ENCODE measurements around the gene GGA2.
"Not testable (repeated sequence)": the region's sequence is repeated elsewhere in the genome, so short reads cannot be mapped to it uniquely, and the experiment has no call there.

The GGA2 gene

DNA sequence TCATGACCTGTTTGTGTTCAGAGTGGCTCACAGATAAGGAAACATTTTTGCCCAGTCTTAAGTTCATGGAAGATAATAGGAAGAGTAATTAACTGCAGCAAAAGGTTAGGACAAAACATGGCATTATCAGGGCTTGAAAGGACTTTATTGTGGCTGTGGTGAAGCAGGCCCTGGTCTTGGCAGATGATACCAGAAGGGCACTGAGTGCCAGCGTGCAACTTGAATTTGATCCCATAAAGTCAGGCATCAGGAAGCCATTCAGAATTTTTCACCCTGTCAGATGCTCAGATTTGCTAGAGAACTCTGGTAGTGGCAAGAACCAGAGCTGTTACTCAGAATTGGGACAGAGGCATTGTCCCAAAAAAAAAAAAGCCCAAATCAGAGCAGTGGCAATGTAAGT, 46.1 kb downstream of the GGA2 start:
- no peak for DNase-seq

DNA sequence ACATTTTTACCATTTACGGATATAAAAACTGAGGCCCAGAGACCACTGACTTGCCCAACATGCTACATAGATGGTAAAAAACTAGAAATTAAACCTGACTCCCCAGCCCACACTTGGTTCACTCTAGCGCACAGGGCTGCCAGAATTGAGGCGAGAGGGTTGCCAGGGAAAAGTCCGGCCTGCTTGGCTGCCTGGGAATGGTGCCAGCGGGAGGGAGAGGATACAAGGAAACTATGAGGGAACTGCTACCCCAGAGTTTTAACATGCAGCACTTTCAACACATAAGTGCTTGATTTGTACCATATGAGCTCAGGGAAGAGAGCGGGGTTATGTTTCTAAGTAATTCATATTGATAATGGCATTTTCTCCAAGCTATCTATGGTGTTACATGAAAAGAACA, 47.3 kb downstream of the GGA2 start:
- DNase-seq: not testable (repeated sequence)

DNA sequence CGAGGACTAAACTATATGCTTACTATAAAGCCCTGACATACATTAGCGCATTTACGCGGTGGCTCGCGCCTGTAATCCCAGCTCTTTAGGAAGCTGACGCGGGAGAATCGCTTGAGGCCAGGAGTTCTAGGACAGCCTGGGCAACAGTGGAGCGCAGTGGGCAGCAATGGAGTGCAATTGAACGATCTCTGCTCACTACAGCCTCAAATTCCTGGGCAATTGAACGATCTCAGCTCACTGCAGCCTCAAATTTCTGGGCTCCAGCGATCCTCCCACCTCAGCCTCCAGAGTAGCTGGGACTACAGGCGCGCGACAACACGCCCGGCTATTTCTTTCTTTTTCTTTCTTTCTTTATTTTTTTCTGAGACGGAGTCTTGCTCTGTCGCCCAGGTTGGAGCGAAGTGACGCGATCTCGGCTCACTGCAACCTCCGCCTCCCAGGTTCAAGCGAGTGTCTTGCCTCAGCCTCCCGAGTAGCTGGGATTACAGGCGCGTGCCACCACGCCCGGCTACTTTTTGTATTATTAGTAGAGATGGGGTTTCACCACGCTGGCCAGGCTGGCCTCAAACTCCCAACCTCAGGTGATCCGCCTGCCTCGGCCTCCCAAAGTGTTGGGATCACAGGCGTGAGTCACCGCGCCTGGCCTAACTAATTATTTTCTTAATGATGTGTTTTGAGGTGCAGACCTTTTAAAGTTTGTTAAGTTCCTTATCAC, 56.8 kb downstream of the GGA2 start:
- no peak for DNase-seq

DNA sequence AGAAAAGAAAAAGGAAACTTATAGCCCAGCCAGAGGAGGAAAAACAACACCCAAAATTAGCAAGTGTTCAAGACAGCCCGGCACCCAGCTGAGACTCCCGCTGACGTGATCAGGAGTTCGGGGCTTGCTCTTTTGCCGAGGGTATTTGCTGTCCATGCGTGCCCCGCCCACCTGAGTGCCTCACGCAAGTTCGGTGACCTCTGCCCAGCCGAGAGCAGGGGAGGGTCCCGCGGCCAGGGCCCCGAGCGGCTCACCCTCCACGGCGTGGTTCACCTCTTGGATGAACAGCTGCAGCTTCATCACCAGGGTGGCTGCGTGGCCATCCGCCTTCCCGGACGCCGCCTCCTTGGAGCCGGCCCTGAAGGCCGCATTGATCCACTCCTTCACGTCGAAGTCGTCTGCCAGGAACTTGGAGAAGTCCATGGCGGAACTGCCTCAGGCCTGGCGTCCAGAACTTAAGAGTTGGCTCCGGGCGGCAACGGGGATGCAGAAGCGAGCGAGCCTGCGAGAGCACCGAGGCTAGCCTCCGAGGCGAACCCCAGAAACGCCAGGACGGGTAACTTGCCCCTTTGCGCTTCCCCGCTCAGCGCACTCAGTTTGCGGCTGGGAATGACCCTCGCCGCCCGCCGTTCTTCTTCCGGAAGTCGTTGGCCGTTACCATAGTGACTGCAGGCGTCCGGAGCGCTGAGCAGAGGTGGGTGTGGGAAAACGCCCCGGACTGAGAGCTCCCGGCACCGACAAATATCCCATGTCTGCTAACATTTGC, 57.5 kb downstream of the GGA2 start, which contains the start of gene COG7:
TSS of gene COG7 (minus strand) at position 618 of the 766 bp plus-strand sequence. CDS start at position 423, 195 bp downstream.
- DNase-seq: peak; percentile 88

DNA sequence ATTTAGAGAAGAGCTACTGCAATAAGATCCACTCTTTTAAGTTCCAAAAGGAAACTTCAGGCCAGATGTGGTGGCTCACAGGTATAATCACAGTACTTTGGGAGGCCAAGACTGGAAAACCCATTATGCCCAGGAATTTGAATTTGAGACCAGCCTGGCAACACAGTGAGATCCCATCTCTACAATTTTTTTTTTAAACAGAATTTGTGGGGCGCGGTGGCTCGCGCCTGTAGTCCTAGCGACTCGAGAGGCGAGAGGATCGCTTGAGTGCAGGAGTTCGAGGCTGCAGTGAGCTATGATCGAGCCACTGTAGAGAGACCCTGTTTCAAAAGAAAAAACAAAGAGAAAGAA, 58.1 kb downstream of the GGA2 start:
- peak in 1 of 2 donors; percentile 20 for DNase-seq

DNA sequence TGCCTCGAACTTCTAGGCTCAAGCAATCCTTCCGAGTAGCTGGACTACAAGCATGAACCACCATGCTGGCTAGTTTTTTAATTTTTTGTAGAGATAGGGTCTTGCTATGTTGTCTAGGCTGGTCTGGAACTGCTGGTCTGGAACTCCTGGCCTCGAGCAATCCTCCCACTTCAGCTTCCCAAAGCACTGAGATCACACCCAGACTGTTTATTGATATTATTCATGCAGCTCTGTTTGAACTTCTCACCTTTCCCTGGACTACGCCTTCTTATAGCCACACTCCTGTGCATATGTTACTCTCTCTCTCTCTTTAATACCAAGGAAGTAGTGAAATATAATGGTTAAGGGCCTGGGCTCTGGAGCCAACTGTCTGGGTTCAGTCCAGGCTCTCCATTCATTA, 61.9 kb downstream of the GGA2 start:
- no peak for DNase-seq

DNA sequence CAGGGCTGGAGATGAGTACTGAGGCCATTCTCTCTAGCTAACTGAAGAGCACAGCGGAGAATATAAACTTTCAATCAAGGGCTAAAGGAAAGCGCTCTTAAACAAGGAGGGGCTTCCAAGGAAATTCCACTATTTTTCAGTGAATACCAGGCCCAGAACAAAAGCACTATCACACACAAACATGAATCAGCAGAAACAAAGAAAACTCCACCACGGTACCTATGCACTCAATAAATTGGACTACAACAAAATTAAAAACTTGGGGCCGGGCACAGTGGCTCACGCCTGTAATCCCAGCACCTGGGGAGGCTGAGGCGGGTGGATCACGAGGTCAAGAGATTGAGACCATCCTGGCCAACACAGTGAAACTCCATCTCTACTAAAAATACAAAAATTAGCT, 72.8 kb downstream of the GGA2 start:
- DNase-seq: not testable (repeated sequence)

DNA sequence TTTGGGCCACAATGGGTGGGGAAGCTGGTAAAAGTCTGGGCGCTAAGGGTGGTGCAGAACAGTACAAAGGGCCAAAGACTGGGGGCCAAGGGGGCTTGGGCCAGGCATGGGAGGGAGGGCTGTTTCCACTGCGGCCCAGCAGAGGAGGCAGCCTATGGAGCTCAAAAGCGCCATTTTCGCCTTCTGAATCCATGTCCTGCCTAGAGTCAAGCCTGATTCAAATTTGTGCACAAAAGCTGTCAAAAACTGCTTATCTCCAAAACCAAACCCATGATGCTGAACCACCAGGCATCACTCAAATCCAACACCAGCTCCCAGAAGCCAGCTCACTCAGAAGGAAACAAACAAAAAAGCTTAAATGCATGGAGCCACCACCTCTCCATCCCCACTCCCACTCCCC, 73.3 kb downstream of the GGA2 start:
- no peak for DNase-seq

DNA sequence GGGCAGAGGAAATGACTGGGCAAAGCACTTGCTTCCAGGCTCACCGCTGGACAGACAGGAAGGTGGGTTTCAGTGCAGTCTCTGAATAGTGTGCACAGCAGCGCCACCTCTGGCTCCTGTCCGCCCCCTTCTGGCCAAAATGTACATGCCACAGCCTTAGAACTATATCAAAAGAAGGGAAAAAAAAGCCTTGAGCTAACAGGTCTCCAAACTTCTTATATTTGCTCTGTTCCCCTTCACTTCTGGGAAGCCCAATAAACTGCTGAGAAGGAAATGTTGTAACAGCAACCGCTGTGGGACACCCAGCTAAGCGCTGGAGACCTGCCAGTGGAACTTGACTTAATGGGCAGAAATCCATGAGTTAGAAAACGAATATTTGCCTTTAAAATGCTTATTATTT, 74.8 kb downstream of the GGA2 start:
- DNase-seq: peak; percentile 73

DNA sequence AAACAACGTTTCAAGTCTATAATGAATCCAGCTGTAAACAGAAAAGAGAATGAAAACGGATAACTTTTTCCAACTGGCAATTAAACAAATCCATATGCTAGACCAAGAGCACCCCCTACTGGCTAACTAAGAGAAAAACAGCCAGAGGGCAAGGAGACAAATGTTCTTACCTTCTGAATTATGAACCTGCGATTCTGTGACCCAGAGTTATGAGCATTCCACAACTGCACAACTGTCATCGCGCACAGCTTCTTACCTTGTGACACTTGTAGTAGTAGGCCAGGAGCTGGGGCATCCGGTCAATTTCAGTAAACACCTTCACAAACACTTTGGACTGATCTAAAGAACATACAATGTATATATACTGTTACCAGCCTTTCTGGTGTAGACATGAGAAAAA, 75.9 kb downstream of the GGA2 start:
- peak in 1 of 2 donors; percentile 21 for DNase-seq

DNA sequence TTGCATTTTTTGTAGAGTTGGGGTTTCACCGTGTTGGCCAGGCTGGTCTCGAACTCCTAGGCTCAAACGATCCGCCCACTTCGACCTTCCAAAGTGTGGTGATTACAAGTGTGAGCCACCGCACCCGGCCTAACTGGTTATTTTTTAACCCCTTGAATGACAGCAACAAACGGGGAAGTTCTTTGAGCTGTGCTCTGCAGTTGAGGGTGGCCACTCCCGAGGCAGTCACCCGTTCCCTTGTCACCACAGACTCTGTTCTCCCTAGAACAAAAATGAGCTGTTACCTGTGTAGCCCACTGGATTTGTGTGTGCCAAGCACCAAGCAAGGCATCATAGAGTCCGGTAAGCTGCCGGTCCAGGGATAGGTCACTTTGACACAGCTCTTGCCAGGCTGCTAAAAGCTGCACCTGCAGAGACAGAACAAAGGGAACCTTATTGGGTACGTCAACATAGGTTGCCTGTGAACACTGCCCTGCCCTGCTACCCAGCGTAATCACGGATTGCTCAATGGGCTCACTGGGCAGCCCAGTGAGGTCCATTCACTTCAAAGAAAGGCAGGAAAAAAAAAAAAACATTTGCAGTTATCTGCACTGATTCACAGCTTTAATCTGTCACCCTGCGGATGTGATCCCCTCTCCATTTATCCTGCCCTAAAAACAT, 76.9 kb downstream of the GGA2 start:
- no peak for DNase-seq

DNA sequence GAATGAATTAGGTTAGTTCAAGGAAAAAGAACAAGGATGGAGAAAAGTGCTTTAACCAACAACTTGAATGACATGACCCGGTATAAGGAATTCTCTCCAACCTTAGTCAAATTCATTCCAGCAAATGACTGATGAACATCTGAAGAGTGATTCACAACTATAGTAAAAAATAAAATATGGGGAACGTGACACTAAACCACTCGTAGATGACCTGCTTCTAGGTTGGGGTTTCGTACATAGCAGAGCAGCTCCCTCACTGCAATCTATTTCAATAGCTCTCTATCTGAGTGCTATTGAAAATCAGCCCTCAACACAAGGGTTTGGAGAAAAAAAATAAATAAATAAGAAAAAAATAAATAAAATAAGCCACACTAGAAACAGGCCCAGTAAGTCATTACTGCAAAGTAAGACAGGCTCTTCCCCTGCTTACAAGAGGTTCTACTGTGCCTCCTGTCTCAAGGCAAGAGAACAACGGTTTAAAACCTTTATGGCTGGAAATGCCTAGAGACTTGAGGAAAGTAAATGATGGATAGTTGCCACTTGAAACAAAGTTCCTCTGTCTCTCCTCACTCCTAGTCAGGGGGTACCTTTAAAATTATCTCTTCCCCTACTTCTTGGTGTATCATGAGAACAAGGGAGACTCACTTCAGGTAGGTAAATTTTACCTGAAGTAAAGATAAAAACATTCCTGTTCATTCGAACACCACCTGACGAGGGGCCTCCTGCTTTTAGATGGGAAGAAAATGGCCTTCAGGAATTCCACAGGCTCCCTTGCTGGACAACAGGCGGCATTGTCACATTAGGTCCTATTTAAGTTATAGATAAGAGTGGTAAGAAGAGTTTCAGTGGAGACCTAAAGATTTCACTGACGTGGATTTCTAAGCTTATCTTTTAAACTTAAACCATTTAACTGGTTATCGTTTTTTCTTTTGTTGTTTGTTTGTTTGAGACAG, 77.8 kb downstream of the GGA2 start:
- DNase-seq: no peak

DNA sequence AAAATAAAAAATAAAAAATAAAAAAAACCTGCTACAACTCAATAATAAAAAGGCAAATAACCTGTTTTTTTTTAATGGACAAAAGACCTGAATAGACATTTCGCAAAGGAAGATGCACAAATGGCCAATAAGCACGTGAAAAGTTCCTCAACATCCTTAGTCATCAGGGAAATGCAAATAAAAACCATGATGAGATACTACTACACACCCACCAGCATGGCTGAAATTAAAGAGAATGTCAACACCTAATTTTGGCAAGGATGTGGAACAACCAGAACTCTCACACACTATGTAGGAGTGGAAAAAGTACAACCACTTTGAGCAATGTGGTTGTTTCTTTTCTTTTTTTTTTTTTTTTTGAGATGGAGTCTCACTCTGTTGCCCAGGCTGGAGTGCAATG, 81.9 kb downstream of the GGA2 start:
- no peak for DNase-seq

DNA sequence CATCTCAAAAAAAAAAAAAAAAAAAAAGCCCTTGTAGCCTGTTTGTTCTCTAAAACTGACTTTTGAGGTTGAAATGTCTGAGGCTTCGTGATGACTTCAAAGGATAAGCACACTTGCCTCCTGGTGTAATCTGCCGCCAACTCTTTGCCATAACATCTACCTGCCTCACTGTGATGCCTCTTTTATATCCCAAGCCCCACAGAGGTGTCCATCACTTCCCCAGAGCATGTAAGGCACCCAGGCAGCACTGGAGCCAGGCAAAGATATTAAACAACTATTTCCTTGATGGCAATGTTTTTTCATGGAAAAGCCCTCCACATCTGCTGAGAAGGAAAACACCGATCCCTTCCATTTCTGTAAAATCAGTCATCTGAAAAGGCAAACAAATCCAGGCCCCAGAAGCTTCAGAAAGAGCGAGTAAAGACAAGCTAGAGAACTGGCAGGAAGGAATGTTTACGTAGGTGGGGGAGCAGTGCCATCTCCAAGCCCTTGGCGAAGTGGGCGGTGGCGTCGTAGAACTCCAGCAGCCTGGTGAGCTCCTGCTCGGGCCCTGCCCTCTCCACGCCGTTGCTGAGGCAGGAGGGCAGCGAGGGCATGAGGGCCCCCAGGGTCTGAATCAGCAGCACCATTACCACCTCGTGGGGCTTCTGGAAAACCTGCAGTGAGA, 85.9 kb downstream of the GGA2 start:
- no peak for DNase-seq

DNA sequence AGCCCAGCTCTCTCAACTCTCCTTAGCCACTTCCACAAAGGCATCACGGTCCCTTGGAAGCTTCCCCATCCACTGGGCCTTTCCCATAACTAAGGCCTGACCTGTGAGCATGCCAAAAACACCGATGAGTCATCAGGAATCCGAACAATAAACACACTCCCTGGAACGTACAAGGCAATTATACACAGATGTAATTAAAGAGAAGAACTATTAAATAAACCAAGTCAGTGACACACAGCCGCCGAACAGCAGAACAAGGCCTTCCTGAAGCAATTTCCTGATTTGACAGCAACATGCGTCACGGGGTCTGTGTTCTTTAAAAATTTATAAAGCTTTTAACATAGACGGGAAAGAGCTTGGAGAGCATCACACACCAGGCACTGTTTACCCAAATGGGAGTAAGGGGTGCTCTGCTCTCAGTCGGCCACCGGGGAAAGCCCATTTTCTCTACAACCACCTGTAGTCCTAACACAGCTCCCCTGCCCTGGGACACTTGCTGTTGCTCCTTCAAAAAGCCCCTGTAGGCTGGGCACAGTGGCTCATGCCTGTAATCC, 86.7 kb downstream of the GGA2 start:
- no peak for DNase-seq

DNA sequence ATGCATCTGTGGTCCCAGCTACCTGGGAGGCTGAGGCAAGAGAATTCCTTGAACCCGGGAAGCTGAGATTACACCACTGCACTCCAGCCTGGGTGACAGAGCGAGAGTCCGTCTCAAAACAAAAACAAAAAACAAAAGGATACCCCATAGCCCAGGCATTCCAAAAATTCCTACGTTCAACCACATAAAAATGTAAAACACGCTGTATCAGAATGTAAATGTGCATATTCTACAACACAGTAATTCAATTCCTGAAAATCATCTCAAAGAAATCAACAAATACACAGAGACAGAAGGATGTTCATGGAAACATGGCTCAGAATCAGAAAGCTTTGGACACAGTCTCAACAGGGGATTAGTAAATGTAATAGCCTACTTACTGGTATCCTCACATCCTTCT, 90.3 kb downstream of the GGA2 start:
- DNase-seq: no peak

DNA sequence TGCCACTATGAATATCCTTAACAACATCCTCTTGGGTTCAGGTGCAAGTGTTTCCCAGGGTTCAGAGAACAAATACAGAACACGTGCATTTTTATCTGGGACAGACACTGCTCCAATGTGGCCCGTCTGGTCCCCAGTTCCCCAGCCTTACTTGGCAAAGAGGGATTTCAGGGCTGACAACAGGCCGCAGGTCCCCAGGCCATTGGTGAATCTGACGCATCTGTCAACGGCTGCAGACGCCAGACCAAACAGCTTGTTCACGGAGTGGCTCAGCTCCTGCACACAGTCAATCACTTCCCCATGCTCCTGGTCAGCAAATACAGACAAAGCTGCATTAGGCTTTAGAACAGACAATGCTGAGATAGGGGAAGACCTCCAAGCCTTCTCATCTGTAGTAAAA, 93.5 kb downstream of the GGA2 start:
- DNase-seq: no peak

DNA sequence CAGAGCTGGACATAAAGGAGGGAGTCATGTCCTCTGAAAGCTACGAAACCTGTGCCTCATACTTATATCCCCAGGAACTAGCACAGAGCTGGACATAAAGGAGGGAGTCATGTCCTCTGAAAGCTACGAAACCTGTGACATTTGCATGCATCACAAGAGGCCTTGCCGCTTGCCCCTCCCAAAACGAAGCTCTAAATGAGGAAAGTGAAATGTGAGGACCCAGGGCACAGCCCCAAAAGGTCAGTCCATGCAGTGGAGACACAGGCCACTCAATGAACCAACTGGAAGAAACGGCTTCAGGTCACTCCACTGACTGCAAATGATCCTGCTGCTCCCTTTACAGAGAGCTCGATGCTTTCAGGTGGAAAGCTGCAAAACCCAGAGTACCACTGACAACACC, 95.6 kb downstream of the GGA2 start:
- no peak for DNase-seq
